ENCODE results near the gene ADAMTS16.
"Not testable (repeated sequence)": the region's sequence is repeated elsewhere in the genome, so short reads cannot be mapped to it uniquely, and the experiment has no call there.

ADAMTS16 gene

GRCh38 chr5:5137851-5138250, 2.3 kb upstream of the ADAMTS16 start:
- not testable (repeated sequence) for H2BK12ac ChIP-seq (ENCODE audit: low read length); H2AK5ac ChIP-seq (ENCODE audit: low read length); H4K12ac ChIP-seq (ENCODE audit: low read depth, low read length); H3K9me3 ChIP-seq (ENCODE audit: insufficient read depth, low read depth, low read length); H4K91ac ChIP-seq (ENCODE audit: low read depth, low read length); H3K79me2 ChIP-seq (ENCODE audit: control insufficient read depth, insufficient read depth, low read length, poor library complexity); H3K4ac ChIP-seq (ENCODE audit: low read depth, low read length); H3K23ac ChIP-seq (ENCODE audit: low read length); DNase-seq; H3K18ac ChIP-seq (ENCODE audit: low read length); H3K4me2 ChIP-seq (ENCODE audit: low read length); H3K27ac ChIP-seq (ENCODE audit: low read depth, low read length); H3K36me3 ChIP-seq (ENCODE audit: control insufficient read depth in 1 of 2, insufficient read depth in 2 of 2, low read length in 2 of 2); H2AFZ ChIP-seq (ENCODE audit: insufficient read depth, low read length, poor library complexity); H3K14ac ChIP-seq (ENCODE audit: low read length); H2BK120ac ChIP-seq (ENCODE audit: insufficient read depth, low read length, poor library complexity); H3K79me1 ChIP-seq (ENCODE audit: low read length); H2BK5ac ChIP-seq (ENCODE audit: low read depth, low read length, poor library complexity); H3K9ac ChIP-seq (ENCODE audit: low read length); H3K4me3 ChIP-seq (ENCODE audit: low read depth, low read length); H4K8ac ChIP-seq (ENCODE audit: low read depth, low read length)
- Histone ChIP-seq H3K4me1 (ENCODE audit: control insufficient read depth in 1 of 2, insufficient read depth in 2 of 2, low read length in 2 of 2) (peaks cover 8 to 13% of the 10 kb centered on the region in 2 experiments), H3K27me3 (ENCODE audit: insufficient read depth, low read length) (peaks cover 22% of the 10 kb centered on the region)
- WGBS (ENCODE audit: extremely low coverage, insufficient coverage, insufficient read length), result no CpG with 5 or more reads among the region's 24 CpGs

- peak overlapping the region; percentile 15 for H2BK120ac ChIP-seq (ENCODE audit: insufficient read depth, low read length, poor library complexity)
- no CpG with 5 or more reads among the region's 39 CpGs for WGBS (ENCODE audit: extremely low coverage, insufficient coverage, insufficient read length)
Measured at GRCh38 chr5:5139336-5139776, 774 bp upstream of the ADAMTS16 start.

GRCh38 chr5:5140479-5141338, 579 bp downstream of the ADAMTS16 start:
- peak overlapping the region; percentile 64 for H3K18ac ChIP-seq (ENCODE audit: low read length)
- H3K79me2 ChIP-seq (ENCODE audit: control insufficient read depth, insufficient read depth, low read length, poor library complexity), result peaks cover 2% of the 10 kb centered on the region
- peaks cover 8 to 13% of the 10 kb centered on the region in 2 experiments for H3K4me1 ChIP-seq (ENCODE audit: control insufficient read depth in 1 of 2, insufficient read depth in 2 of 2, low read length in 2 of 2)
- H2BK12ac ChIP-seq (ENCODE audit: low read length), result no peak overlapping the region
- H3K27me3 ChIP-seq (ENCODE audit: insufficient read depth, low read length), result peaks cover 22% of the 10 kb centered on the region
- no peak overlapping the region for H4K8ac ChIP-seq (ENCODE audit: low read depth, low read length)
- no peak for DNase-seq
- no peak overlapping the region for H3K4ac ChIP-seq (ENCODE audit: low read depth, low read length)
- H3K36me3 ChIP-seq (ENCODE audit: control insufficient read depth in 1 of 2, insufficient read depth in 2 of 2, low read length in 2 of 2), result no peaks in the 10 kb centered on the region
- no CpG with 5 or more reads among the region's 57 CpGs for WGBS (ENCODE audit: extremely low coverage, insufficient coverage, insufficient read length)
- H3K14ac ChIP-seq (ENCODE audit: low read length), result no peak overlapping the region
- no peak overlapping the region for H3K9ac ChIP-seq (ENCODE audit: low read length)
- H3K4me3 ChIP-seq (ENCODE audit: low read depth, low read length), result peak overlapping the region; percentile 69
- H4K91ac ChIP-seq (ENCODE audit: low read depth, low read length), result no peak overlapping the region
- H2AFZ ChIP-seq (ENCODE audit: insufficient read depth, low read length, poor library complexity), result peak overlapping the region; percentile 11
- no peak overlapping the region for H2BK5ac ChIP-seq (ENCODE audit: low read depth, low read length, poor library complexity)
- peaks cover 5% of the 10 kb centered on the region for H3K79me1 ChIP-seq (ENCODE audit: low read length)
- peak overlapping the region; percentile 46 for H2BK120ac ChIP-seq (ENCODE audit: insufficient read depth, low read length, poor library complexity)
- H3K9me3 ChIP-seq (ENCODE audit: insufficient read depth, low read depth, low read length), result peaks cover 2% of the 10 kb centered on the region
- no peak overlapping the region for H2AK5ac ChIP-seq (ENCODE audit: low read length)
- H3K4me2 ChIP-seq (ENCODE audit: low read length), result peak overlapping the region; percentile 99
- no peak overlapping the region for H4K12ac ChIP-seq (ENCODE audit: low read depth, low read length)
- no peak overlapping the region for H3K27ac ChIP-seq (ENCODE audit: low read depth, low read length)
- no peak overlapping the region for H3K23ac ChIP-seq (ENCODE audit: low read length)

More at GRCh38 chr5:5139336-5139776, 774 bp upstream of the ADAMTS16 start:
- Histone ChIP-seq H2BK12ac (ENCODE audit: low read length) (no peak overlapping the region), H3K27ac (ENCODE audit: low read depth, low read length) (no peak overlapping the region), H3K4me2 (ENCODE audit: low read length) (peak overlapping the region; percentile 99), H3K4me3 (ENCODE audit: low read depth, low read length) (peak overlapping the region; percentile 69), H3K14ac (ENCODE audit: low read length) (no peak overlapping the region), H3K9ac (ENCODE audit: low read length) (no peak overlapping the region), H2AFZ (ENCODE audit: insufficient read depth, low read length, poor library complexity) (peak overlapping the region; percentile 11), H2BK5ac (ENCODE audit: low read depth, low read length, poor library complexity) (no peak overlapping the region), H3K79me1 (ENCODE audit: low read length) (peaks cover 3% of the 10 kb centered on the region), H3K4ac (ENCODE audit: low read depth, low read length) (no peak overlapping the region), H2AK5ac (ENCODE audit: low read length) (no peak overlapping the region), H3K4me1 (ENCODE audit: control insufficient read depth in 1 of 2, insufficient read depth in 2 of 2, low read length in 2 of 2) (peaks cover 8 to 13% of the 10 kb centered on the region in 2 experiments), H3K9me3 (ENCODE audit: insufficient read depth, low read depth, low read length) (peaks cover 2% of the 10 kb centered on the region), H3K36me3 (ENCODE audit: control insufficient read depth in 1 of 2, insufficient read depth in 2 of 2, low read length in 2 of 2) (no peaks in the 10 kb centered on the region), H4K12ac (ENCODE audit: low read depth, low read length) (no peak overlapping the region), H4K91ac (ENCODE audit: low read depth, low read length) (no peak overlapping the region), H3K79me2 (ENCODE audit: control insufficient read depth, insufficient read depth, low read length, poor library complexity) (peaks cover 2% of the 10 kb centered on the region), H4K8ac (ENCODE audit: low read depth, low read length) (peak overlapping the region; percentile 20), H3K18ac (ENCODE audit: low read length) (no peak overlapping the region), H3K27me3 (ENCODE audit: insufficient read depth, low read length) (peaks cover 22% of the 10 kb centered on the region), H3K23ac (ENCODE audit: low read length) (no peak overlapping the region)
- no peak for DNase-seq

- peaks cover 8 to 13% of the 10 kb centered on the region in 2 experiments for H3K4me1 ChIP-seq (ENCODE audit: control insufficient read depth in 1 of 2, insufficient read depth in 2 of 2, low read length in 2 of 2)
- peaks cover 2% of the 10 kb centered on the region for H3K79me2 ChIP-seq (ENCODE audit: control insufficient read depth, insufficient read depth, low read length, poor library complexity)
- peaks cover 22% of the 10 kb centered on the region for H3K27me3 ChIP-seq (ENCODE audit: insufficient read depth, low read length)
- H3K9ac ChIP-seq (ENCODE audit: low read length), result no peak overlapping the region
- H3K79me1 ChIP-seq (ENCODE audit: low read length), result peaks cover 5% of the 10 kb centered on the region
- H3K4me3 ChIP-seq (ENCODE audit: low read depth, low read length), result no peak overlapping the region
- no peak overlapping the region for H3K27ac ChIP-seq (ENCODE audit: low read depth, low read length)
- no peak overlapping the region for H2BK12ac ChIP-seq (ENCODE audit: low read length)
- no peak overlapping the region for H4K8ac ChIP-seq (ENCODE audit: low read depth, low read length)
- no peak overlapping the region for H2BK5ac ChIP-seq (ENCODE audit: low read depth, low read length, poor library complexity)
- H3K9me3 ChIP-seq (ENCODE audit: insufficient read depth, low read depth, low read length), result peaks cover 2% of the 10 kb centered on the region
- H2BK120ac ChIP-seq (ENCODE audit: insufficient read depth, low read length, poor library complexity), result no peak overlapping the region
- H3K18ac ChIP-seq (ENCODE audit: low read length), result no peak overlapping the region
- H3K14ac ChIP-seq (ENCODE audit: low read length), result no peak overlapping the region
- H2AK5ac ChIP-seq (ENCODE audit: low read length), result no peak overlapping the region
- no CpG with 5 or more reads among the region's 4 CpGs for WGBS (ENCODE audit: extremely low coverage, insufficient coverage, insufficient read length)
- DNase-seq, result no peak
- no peak overlapping the region for H2AFZ ChIP-seq (ENCODE audit: insufficient read depth, low read length, poor library complexity)
- no peak overlapping the region for H4K12ac ChIP-seq (ENCODE audit: low read depth, low read length)
- no peaks in the 10 kb centered on the region for H3K36me3 ChIP-seq (ENCODE audit: control insufficient read depth in 1 of 2, insufficient read depth in 2 of 2, low read length in 2 of 2)
- no peak overlapping the region for H4K91ac ChIP-seq (ENCODE audit: low read depth, low read length)
- H3K4ac ChIP-seq (ENCODE audit: low read depth, low read length), result no peak overlapping the region
- no peak overlapping the region for H3K23ac ChIP-seq (ENCODE audit: low read length)
- H3K4me2 ChIP-seq (ENCODE audit: low read length), result peak overlapping the region; percentile 12
Measured at GRCh38 chr5:5141339-5141599, 1.1 kb downstream of the ADAMTS16 start.

Measured in trophoblast cell (in vitro differentiated cells and primary cell).